GM23338 (cell line): Measurements from ENCODE around the gene CLDN15. TPM values are rescaled to one million over a fixed set of nuclear protein-coding genes. Genes with fewer than 3 reads are reported as not detected.

Experiments used
- ATAC-seq: fragments of 200-7000 bp; cut with Tn5 transposase; 3 replicates; pipeline ENCODE4 v1.9.1; 2020
- DNase-seq: peaks from one replicate; pipeline ENCODE4 v3.0.0-alpha.2; 2015; ENCODE audit warnings: low spot score
- H2AFZ ChIP-seq: fragments of 200-600 bp; sonication (generic); 2 replicates; pipeline ENCODE4 v1.8.0; 2016; ENCODE audit warnings: antibody characterized with exemption, mild to moderate bottlenecking, moderate library complexity
- H3F3A ChIP-seq: fragments of 200-600 bp; sonication (generic); replicated peaks from 2 replicates; pipeline ENCODE4 v1.8.0; 2017; ENCODE audit warnings: antibody characterized with exemption, mixed run types, low read depth
- H3K27ac ChIP-seq: fragments of 200-600 bp; sonication (generic); 2 replicates; pipeline ENCODE4 v1.6.1; 2016; ENCODE audit warnings: low read depth
- H3K27me3 ChIP-seq: fragments of 200-600 bp; sonication (generic); 2 replicates; pipeline ENCODE4 v1.8.0; 2016; ENCODE audit warnings: mild to moderate bottlenecking, mixed run types, moderate library complexity; ENCODE audit not compliant: insufficient read depth
- H3K36me3 ChIP-seq: fragments of 200-600 bp; sonication (generic); 2 replicates; pipeline ENCODE4 v1.8.0; 2016; ENCODE audit warnings: mild to moderate bottlenecking; ENCODE audit not compliant: insufficient read depth
- H3K4me1 ChIP-seq: fragments of 200-600 bp; sonication (generic); 2 replicates; pipeline ENCODE4 v1.8.0; 2016; ENCODE audit warnings: mild to moderate bottlenecking, moderate library complexity; ENCODE audit not compliant: insufficient read depth
- H3K4me2 ChIP-seq: fragments of 200-600 bp; sonication (generic); 2 replicates; pipeline ENCODE4 v1.7.1; 2017; ENCODE audit warnings: mixed run types
- H3K4me3 ChIP-seq: fragments of 200-600 bp; sonication (generic); 2 replicates; pipeline ENCODE4 v1.6.1; 2016; ENCODE audit warnings: mixed run types
- H3K79me2 ChIP-seq: fragments of 200-600 bp; sonication (generic); replicated peaks from 2 replicates; pipeline ENCODE4 v1.8.0; 2017; ENCODE audit warnings: mild to moderate bottlenecking; ENCODE audit not compliant: insufficient read depth
- H3K9me2 ChIP-seq: fragments of 200-600 bp; sonication (generic); 2 replicates; pipeline ENCODE4 v1.8.0; 2017; ENCODE audit not compliant: insufficient read depth
- H4K20me1 ChIP-seq: fragments of 200-600 bp; sonication (generic); replicated peaks from 2 replicates; pipeline ENCODE4 v1.8.0; 2017; ENCODE audit warnings: mild to moderate bottlenecking; ENCODE audit not compliant: insufficient read depth
- H3K27ac Mint-ChIP-seq: 2 replicates; pipeline ENCODE4 v1.8.0; 2020; ENCODE audit warnings: inconsistent platforms, mild to moderate bottlenecking, moderate library complexity, mixed read lengths
- H3K27me3 Mint-ChIP-seq: 3 replicates; pipeline ENCODE4 v1.8.0; 2022; ENCODE audit warnings: low read depth, mild to moderate bottlenecking, moderate library complexity, mixed read lengths, inconsistent platforms; ENCODE audit not compliant: insufficient read depth, poor library complexity
- H3K36me3 Mint-ChIP-seq: 3 replicates; pipeline ENCODE4 v1.8.0; 2021; ENCODE audit warnings: low read depth, mild to moderate bottlenecking, inconsistent platforms, moderate library complexity, mixed read lengths
- H3K4me1 Mint-ChIP-seq: 3 replicates; pipeline ENCODE4 v1.8.0; 2020; ENCODE audit warnings: mild to moderate bottlenecking, inconsistent platforms, mixed read lengths
- H3K4me3 Mint-ChIP-seq: 3 replicates; pipeline ENCODE4 v1.8.0; 2021; ENCODE audit warnings: moderate library complexity, mild to moderate bottlenecking, inconsistent platforms, mixed read lengths
- H3K9me3 Mint-ChIP-seq: 3 replicates; pipeline ENCODE4 v1.8.0; 2020; ENCODE audit warnings: moderate library complexity, mild to moderate bottlenecking, inconsistent platforms, mixed read lengths
- CREB1 ChIP-seq: fragments of 250-450 bp; sonication (Bioruptor Pico); IDR thresholded peaks from 2 replicates; pipeline ENCODE4 v1.5.0; 2020; ENCODE audit warnings: low read depth, mild to moderate bottlenecking, moderate library complexity
- EZH2 ChIP-seq: fragments of 200-600 bp; sonication (generic); IDR thresholded peaks from one replicate; pipeline ENCODE4 v1.8.0; 2017; ENCODE audit warnings: antibody characterized with exemption, mild to moderate bottlenecking, low read depth; ENCODE audit not compliant: unreplicated experiment
- EZH2phosphoT487 ChIP-seq: fragments of 200-600 bp; sonication (generic); IDR thresholded peaks from one replicate; pipeline ENCODE4 v1.8.1; 2018; ENCODE audit warnings: antibody characterized with exemption; ENCODE audit not compliant: unreplicated experiment
- JUNB ChIP-seq: IDR thresholded peaks from one replicate; pipeline ENCODE4 v1.6.1; 2016; ENCODE audit warnings: antibody characterized with exemption; ENCODE audit not compliant: unreplicated experiment
- NANOG ChIP-seq: IDR thresholded peaks from 2 replicates; pipeline ENCODE4 v1.6.1; 2016; ENCODE audit warnings: antibody characterized with exemption, borderline replicate concordance
- POLR2AphosphoS5 ChIP-seq: IDR thresholded peaks from 2 replicates; pipeline ENCODE4 v1.6.1; 2016; ENCODE audit warnings: antibody characterized with exemption, low read depth
- STAT1 ChIP-seq: IDR thresholded peaks from one replicate; pipeline ENCODE4 v1.6.1; 2016; ENCODE audit warnings: antibody characterized with exemption; ENCODE audit not compliant: unreplicated experiment
- ZNF114 ChIP-seq: fragments of 250-450 bp; sonication (Bioruptor Pico); IDR thresholded peaks from 2 replicates; pipeline ENCODE4 v1.5.0; 2020; ENCODE audit warnings: mild to moderate bottlenecking, moderate library complexity
- ZNF331 ChIP-seq: fragments of 250-450 bp; sonication (Bioruptor Pico); IDR thresholded peaks from 2 replicates; pipeline ENCODE4 v1.5.0; 2020; ENCODE audit warnings: low read depth, mild to moderate bottlenecking, moderate library complexity
- polyA plus RNA-seq: library from polyadenylated mRNA; unstranded; fragments of >200 nt; fragmentation: Nextera tagmentation; extraction: Ambion mirVana; gene quantifications from 2 replicates; pipeline ENCODE4 v1.2.1, GENCODE V29; 2016
- total RNA-seq: library from RNA; depleted of rRNA; stranded (reverse); fragments of >200 nt; shearing (Covaris generic); gene quantifications from 2 replicates; pipeline ENCODE4 v1.2.3, GENCODE V29; 2014
- TF ChIP-seq, protein P1 (sequence below): fragments of 250-450 bp; sonication (Bioruptor Pico); IDR thresholded peaks from 2 replicates; pipeline ENCODE4 v1.5.0; 2020; ENCODE audit warnings: mild to moderate bottlenecking, moderate library complexity
- TF ChIP-seq, protein P2 (sequence below): IDR thresholded peaks from one replicate; pipeline ENCODE4 v1.6.1; 2018; ENCODE audit warnings: antibody characterized with exemption; ENCODE audit not compliant: unreplicated experiment
- TF ChIP-seq, protein P3 (sequence below), 2 experiments: fragments of 200-600 bp in 1 of 2; sonication (generic) in 1 of 2; conservative IDR thresholded peaks; 2 replicates each; pipeline versions ENCODE4 v1.5.1 to v1.6.1; 2016 to 2017; ENCODE audit warnings: antibody characterized with exemption in 2 of 2, low read depth in 2 of 2, mild to moderate bottlenecking in 2 of 2, moderate library complexity in 1 of 2

Gene CLDN15
- total and polyA plus RNA-seq, 2 experiments from 2014 or later: 3.6 to 4.1 TPM

DNA sequence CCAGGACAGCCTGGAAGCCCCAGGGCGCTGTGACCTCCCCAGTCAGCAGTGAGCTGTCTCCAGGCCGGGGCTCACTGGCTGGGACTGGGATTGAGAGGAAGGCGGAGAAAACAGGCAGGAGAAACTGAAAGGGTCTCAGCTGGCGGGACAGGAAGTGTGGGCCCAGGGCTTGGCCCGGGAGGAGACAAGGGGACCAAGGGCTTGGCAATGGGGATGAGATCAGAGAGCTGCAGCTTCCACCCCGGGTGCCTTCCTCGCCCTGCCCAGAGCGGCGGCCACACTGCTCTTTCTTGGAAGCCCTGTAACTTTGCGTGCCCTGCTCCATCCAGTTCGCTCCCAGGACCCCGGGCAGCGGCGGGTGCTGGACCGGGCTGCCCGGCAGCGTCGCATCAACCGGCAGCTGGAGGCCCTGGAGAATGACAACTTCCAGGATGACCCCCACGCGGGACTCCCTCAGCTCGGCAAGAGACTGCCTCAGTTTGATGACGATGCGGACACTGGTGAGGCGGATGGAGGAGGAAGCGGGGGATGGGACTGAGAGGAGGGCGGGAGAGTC, 15.2 kb downstream of the CLDN15 start (continued):
- TF ChIP-seq, protein P1, sequence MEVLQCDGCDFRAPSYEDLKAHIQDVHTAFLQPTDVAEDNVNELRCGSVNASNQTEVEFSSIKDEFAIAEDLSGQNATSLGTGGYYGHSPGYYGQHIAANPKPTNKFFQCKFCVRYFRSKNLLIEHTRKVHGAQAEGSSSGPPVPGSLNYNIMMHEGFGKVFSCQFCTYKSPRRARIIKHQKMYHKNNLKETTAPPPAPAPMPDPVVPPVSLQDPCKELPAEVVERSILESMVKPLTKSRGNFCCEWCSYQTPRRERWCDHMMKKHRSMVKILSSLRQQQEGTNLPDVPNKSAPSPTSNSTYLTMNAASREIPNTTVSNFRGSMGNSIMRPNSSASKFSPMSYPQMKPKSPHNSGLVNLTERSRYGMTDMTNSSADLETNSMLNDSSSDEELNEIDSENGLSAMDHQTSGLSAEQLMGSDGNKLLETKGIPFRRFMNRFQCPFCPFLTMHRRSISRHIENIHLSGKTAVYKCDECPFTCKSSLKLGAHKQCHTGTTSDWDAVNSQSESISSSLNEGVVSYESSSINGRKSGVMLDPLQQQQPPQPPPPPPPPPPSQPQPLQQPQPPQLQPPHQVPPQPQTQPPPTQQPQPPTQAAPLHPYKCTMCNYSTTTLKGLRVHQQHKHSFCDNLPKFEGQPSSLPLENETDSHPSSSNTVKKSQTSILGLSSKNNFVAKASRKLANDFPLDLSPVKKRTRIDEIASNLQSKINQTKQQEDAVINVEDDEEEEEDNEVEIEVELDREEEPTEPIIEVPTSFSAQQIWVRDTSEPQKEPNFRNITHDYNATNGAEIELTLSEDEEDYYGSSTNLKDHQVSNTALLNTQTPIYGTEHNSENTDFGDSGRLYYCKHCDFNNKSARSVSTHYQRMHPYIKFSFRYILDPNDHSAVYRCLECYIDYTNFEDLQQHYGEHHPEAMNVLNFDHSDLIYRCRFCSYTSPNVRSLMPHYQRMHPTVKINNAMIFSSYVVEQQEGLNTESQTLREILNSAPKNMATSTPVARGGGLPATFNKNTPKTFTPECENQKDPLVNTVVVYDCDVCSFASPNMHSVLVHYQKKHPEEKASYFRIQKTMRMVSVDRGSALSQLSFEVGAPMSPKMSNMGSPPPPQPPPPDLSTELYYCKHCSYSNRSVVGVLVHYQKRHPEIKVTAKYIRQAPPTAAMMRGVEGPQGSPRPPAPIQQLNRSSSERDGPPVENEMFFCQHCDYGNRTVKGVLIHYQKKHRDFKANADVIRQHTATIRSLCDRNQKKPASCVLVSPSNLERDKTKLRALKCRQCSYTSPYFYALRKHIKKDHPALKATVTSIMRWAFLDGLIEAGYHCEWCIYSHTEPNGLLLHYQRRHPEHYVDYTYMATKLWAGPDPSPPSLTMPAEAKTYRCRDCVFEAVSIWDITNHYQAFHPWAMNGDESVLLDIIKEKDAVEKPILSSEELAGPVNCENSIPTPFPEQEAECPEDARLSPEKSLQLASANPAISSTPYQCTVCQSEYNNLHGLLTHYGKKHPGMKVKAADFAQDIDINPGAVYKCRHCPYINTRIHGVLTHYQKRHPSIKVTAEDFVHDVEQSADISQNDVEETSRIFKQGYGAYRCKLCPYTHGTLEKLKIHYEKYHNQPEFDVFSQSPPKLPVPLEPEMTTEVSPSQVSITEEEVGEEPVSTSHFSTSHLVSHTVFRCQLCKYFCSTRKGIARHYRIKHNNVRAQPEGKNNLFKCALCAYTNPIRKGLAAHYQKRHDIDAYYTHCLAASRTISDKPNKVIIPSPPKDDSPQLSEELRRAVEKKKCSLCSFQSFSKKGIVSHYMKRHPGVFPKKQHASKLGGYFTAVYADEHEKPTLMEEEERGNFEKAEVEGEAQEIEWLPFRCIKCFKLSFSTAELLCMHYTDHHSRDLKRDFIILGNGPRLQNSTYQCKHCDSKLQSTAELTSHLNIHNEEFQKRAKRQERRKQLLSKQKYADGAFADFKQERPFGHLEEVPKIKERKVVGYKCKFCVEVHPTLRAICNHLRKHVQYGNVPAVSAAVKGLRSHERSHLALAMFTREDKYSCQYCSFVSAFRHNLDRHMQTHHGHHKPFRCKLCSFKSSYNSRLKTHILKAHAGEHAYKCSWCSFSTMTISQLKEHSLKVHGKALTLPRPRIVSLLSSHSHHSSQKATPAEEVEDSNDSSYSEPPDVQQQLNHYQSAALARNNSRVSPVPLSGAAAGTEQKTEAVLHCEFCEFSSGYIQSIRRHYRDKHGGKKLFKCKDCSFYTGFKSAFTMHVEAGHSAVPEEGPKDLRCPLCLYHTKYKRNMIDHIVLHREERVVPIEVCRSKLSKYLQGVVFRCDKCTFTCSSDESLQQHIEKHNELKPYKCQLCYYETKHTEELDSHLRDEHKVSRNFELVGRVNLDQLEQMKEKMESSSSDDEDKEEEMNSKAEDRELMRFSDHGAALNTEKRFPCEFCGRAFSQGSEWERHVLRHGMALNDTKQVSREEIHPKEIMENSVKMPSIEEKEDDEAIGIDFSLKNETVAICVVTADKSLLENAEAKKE (CRISPR knock-in tag): no peak

DNA sequence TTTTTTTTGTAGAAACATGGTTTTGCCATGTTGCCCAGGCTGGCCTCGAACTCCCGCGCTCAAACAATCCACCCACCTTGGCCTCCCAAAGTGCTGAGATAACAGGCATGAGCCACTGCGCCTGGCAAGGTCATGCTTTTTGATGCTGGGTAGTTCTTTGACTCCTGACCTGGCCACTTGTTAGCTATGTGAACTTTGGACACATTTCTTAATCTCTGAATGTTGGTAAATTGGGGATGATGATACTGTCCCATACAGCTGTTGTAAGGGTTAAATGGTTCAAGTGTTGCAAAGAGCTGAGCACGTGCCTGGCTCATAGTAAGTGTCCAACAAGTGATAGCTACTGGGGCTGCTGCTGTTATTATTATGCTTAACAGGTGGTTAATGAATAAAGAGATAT, 17.3 kb downstream of the CLDN15 start:
- no peak overlapping the region for H3K4me3 Mint-ChIP-seq
- peaks cover 32% of the 10 kb centered on the region for H3K79me2 ChIP-seq
- H3K9me2 ChIP-seq: no peaks in the 10 kb centered on the region
- no peak overlapping the region for H3K4me3 ChIP-seq
- no peak for DNase-seq
- H3K27ac Mint-ChIP-seq: no peak overlapping the region
- no peak overlapping the region for H3K4me2 ChIP-seq
- peaks cover 4% of the 10 kb centered on the region; the same call in 1 of the 2 replicates for H4K20me1 ChIP-seq
- H3K4me1 Mint-ChIP-seq: peaks cover 24% of the 10 kb centered on the region
- peaks cover 12% of the 10 kb centered on the region for H3K4me1 ChIP-seq
- peaks cover 10% of the 10 kb centered on the region; the same call in 1 of the 2 replicates for H3K36me3 ChIP-seq
- peaks cover 29% of the 10 kb centered on the region for H3K36me3 Mint-ChIP-seq
- H3F3A ChIP-seq: 0 out of 2 replicates have a peak, but pooled peaks cover 3% of the 10 kb centered on the region
- no peak overlapping the region for H3K27ac ChIP-seq
- H3K27me3 ChIP-seq: no peaks in the 10 kb centered on the region
- H3K9me3 Mint-ChIP-seq: no peaks in the 10 kb centered on the region
- ATAC-seq: no peak
- peaks cover 16% of the 10 kb centered on the region for H3K27me3 Mint-ChIP-seq
- H2AFZ ChIP-seq: no peak overlapping the region
- TF ChIP-seq JUNB (no peak), NANOG (no peak), STAT1 (no peak), ZNF331 (CRISPR knock-in tag) (no peak), EZH2phosphoT487 (no peak), EZH2 (no peak), ZNF114 (CRISPR knock-in tag) (no peak), CREB1 (CRISPR knock-in tag) (no peak), POLR2AphosphoS5 (no peak)
- TF ChIP-seq, protein P2, sequence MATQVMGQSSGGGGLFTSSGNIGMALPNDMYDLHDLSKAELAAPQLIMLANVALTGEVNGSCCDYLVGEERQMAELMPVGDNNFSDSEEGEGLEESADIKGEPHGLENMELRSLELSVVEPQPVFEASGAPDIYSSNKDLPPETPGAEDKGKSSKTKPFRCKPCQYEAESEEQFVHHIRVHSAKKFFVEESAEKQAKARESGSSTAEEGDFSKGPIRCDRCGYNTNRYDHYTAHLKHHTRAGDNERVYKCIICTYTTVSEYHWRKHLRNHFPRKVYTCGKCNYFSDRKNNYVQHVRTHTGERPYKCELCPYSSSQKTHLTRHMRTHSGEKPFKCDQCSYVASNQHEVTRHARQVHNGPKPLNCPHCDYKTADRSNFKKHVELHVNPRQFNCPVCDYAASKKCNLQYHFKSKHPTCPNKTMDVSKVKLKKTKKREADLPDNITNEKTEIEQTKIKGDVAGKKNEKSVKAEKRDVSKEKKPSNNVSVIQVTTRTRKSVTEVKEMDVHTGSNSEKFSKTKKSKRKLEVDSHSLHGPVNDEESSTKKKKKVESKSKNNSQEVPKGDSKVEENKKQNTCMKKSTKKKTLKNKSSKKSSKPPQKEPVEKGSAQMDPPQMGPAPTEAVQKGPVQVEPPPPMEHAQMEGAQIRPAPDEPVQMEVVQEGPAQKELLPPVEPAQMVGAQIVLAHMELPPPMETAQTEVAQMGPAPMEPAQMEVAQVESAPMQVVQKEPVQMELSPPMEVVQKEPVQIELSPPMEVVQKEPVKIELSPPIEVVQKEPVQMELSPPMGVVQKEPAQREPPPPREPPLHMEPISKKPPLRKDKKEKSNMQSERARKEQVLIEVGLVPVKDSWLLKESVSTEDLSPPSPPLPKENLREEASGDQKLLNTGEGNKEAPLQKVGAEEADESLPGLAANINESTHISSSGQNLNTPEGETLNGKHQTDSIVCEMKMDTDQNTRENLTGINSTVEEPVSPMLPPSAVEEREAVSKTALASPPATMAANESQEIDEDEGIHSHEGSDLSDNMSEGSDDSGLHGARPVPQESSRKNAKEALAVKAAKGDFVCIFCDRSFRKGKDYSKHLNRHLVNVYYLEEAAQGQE: no peak
- TF ChIP-seq, protein P3, sequence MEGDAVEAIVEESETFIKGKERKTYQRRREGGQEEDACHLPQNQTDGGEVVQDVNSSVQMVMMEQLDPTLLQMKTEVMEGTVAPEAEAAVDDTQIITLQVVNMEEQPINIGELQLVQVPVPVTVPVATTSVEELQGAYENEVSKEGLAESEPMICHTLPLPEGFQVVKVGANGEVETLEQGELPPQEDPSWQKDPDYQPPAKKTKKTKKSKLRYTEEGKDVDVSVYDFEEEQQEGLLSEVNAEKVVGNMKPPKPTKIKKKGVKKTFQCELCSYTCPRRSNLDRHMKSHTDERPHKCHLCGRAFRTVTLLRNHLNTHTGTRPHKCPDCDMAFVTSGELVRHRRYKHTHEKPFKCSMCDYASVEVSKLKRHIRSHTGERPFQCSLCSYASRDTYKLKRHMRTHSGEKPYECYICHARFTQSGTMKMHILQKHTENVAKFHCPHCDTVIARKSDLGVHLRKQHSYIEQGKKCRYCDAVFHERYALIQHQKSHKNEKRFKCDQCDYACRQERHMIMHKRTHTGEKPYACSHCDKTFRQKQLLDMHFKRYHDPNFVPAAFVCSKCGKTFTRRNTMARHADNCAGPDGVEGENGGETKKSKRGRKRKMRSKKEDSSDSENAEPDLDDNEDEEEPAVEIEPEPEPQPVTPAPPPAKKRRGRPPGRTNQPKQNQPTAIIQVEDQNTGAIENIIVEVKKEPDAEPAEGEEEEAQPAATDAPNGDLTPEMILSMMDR (conservative IDR thresholded peaks at IDR 0.05; ENCODE audit: low read depth in 2 of 2): no peak
